MCF 10A (cell line): ENCODE measurements around the gene ALOX12B. TPM values are rescaled to one million over a fixed set of nuclear protein-coding genes. Genes with fewer than 3 reads are reported as not detected.
A peak's percentile ranks its signal among the peaks of the same experiment; 100 is the strongest.

Experiments used
- BruUV-seq: library from RNA; stranded (reverse); fragments of 400-500 nt; replicated peaks from 2 replicates; lab custom pipeline; 2021; lab: Mats Ljungman, UMichigan
- CTCF ChIA-PET: fragments of 300-600 bp; sonication (Branson Sonifier 250); formaldehyde crosslinking; extraction: SDS; loops from one replicate; lab custom pipeline; 2021; ENCODE audit warnings: antibody characterized with exemption, inconsistent platforms; lab: Yijun Ruan, JAX
- POLR2A ChIA-PET: fragments of 300-600, 350-650 bp; sonication (Branson Sonifier 250); formaldehyde crosslinking; extraction: SDS; loops from one replicate; lab custom pipeline; 2020; ENCODE audit warnings: antibody characterized with exemption, inconsistent platforms; lab: Yijun Ruan, JAX
- DNase-seq: peaks from one replicate; pipeline ENCODE4 v3.0.0-alpha.2; 2018; ENCODE audit not compliant: unreplicated experiment
- H3K27ac Mint-ChIP-seq: one replicate; pipeline ENCODE4 v1.8.0; 2022; ENCODE audit warnings: mild to moderate bottlenecking, low read depth, mixed read lengths; ENCODE audit not compliant: unreplicated experiment
- H3K27me3 Mint-ChIP-seq: one replicate; pipeline ENCODE4 v1.8.0; 2022; ENCODE audit warnings: mixed read lengths; ENCODE audit not compliant: insufficient read depth, unreplicated experiment
- H3K36me3 Mint-ChIP-seq: one replicate; pipeline ENCODE4 v1.8.0; 2022; ENCODE audit warnings: mild to moderate bottlenecking, moderate library complexity, mixed read lengths; ENCODE audit not compliant: insufficient read depth, unreplicated experiment
- H3K4me1 Mint-ChIP-seq: one replicate; pipeline ENCODE4 v1.8.0; 2022; ENCODE audit warnings: mixed read lengths; ENCODE audit not compliant: insufficient read depth, unreplicated experiment
- H3K4me3 Mint-ChIP-seq: one replicate; pipeline ENCODE4 v1.8.0; 2022; ENCODE audit warnings: mild to moderate bottlenecking, moderate library complexity, mixed read lengths; ENCODE audit not compliant: unreplicated experiment
- H3K9me3 Mint-ChIP-seq: one replicate; pipeline ENCODE4 v1.8.0; 2022; ENCODE audit warnings: mixed read lengths; ENCODE audit not compliant: unreplicated experiment
- CTCF ChIP-seq: fragments of 200-600 bp; IDR thresholded peaks from one replicate; pipeline ENCODE4 v1.8.0; 2022; ENCODE audit warnings: antibody characterized with exemption, mild to moderate bottlenecking; ENCODE audit not compliant: unreplicated experiment
- intact Hi-C: fragments of 100-400 bp; cut with micrococcal nuclease; formaldehyde crosslinking; loops from 2 replicates; pipeline ENCODE4 v1.14.1; 2022
- total RNA-seq: library from RNA; stranded (reverse); gene quantifications from 2 replicates; pipeline ENCODE4 v1.2.3, GENCODE V29; 2022

Gene ALOX12B
- total RNA-seq, 1 experiment from 2014 or later, result 1.3 TPM

DNA sequence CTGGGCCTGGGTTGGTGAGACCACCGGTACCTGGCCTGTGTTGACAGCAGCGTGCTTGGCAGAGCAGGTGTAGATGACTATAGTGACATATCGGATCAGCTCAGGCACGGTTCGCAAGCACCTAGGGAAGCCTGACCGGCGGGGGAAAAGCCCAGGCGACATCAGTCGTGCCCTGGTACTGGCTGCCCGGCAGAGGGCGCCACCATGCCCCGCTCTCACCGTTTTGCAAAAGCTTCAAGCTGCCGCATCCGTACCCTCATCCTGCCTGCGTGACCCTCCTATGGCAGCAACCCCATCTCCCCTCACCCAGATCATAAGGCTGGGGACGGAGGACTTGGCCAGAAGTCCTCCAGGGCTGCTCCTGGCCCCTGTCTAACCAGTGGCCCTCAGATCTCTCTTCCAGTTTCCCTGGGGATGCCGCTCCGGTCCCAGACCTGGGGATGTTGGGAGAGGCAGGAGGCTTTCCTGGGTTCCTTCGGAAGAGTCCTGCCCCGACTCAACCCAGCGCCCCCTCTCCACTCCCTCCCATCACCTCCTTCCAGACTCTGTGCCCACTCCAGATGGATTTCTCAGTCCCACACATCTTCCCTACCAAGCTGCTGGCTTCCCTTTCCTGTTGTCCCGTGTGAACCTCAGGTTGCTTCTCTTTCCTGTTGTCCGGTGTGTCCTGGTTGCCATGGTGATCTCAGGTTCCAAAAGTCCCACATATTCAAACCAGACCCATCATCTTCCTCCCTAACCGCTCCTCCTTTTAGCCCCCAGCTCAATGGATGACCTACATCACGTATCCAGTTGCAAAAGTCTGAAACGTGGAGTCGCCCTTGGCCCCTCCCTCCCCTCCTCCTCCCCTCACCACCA is 13.7 kb downstream of the ALOX12B start:
- Mint-ChIP-seq H3K36me3 (no peaks in the 10 kb centered on the region), H3K27me3 (peaks cover 23% of the 10 kb centered on the region), H3K9me3 (no peaks in the 10 kb centered on the region), H3K4me3 (peak overlapping the region; percentile 52), H3K27ac (no peak overlapping the region), H3K4me1 (peaks cover 19% of the 10 kb centered on the region)
- peak; percentile 94 for TF ChIP-seq CTCF
- no TSS peak for BruUV-seq
- POLR2A ChIA-PET, result interaction anchor here (0.5 to 3.2 kb wide), 11 partner anchors 13 to 387 kb away, joined by 3 to 21 read pairs (median 3); partner anchors contain the start of genes ALOX12B, ALOXE3, RANGRF and TP53
- peak; percentile 69 for DNase-seq
- CTCF ChIA-PET, result interaction anchor here (0.6 to 9.2 kb wide), 25 partner anchors 9 to 372 kb away, joined by 3 to 209 read pairs (median 3); partner anchors contain the start of genes ALOXE3 and NAA38
- intact Hi-C loops, result loop anchor here (2.0 to 5.0 kb wide), 2 partner anchors 45 to 713 kb away; partner anchors contain the start of gene ALOXE3

- Mint-ChIP-seq H3K4me1 (peaks cover 21% of the 10 kb centered on the region), H3K4me3 (peak overlapping the region; percentile 52), H3K27ac (no peak overlapping the region), H3K36me3 (no peaks in the 10 kb centered on the region), H3K9me3 (no peaks in the 10 kb centered on the region), H3K27me3 (peaks cover 23% of the 10 kb centered on the region)
- DNase-seq, result no peak
- no TSS peak for BruUV-seq
- intact Hi-C loops, result loop anchor here (2.0 to 5.0 kb wide), 2 partner anchors 46 to 714 kb away; partner anchors contain the start of gene ALOXE3
- no peak for TF ChIP-seq CTCF
- POLR2A ChIA-PET, result interaction anchor here (0.5 to 3.2 kb wide), 5 partner anchors 12 to 215 kb away, joined by 3 to 21 read pairs (median 8); partner anchors contain the start of genes ALOXE3 and RANGRF
- CTCF ChIA-PET, result interaction anchor here (0.6 to 9.2 kb wide), 15 partner anchors 8 to 249 kb away, joined by 3 to 209 read pairs (median 3); partner anchors contain the start of genes ALOXE3 and NAA38
Observed at GRCh38 chr17:8072729-8073461, 14.6 kb downstream of the ALOX12B start.

DNA sequence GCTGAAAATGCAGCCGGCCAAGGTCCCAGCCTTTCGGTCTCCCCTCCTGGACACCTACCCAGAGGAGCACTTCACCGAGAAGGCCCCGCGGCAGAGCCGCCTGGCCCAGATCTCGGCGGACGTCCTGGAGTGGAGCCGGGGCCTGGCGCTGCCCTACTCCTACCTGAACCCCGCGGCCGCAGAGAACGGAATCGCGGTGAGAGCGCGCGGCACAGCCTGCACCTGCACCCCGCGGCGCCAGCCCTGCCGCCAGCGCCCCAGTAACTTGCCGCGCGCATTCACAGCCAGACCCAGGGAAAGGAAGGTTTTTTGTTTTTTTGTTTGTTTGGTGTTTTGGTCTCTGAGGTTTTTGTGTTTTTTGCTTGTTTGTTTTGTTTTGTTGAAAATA is 15.2 kb downstream of the ALOX12B start:
- Mint-ChIP-seq H3K27ac (no peak overlapping the region), H3K27me3 (peaks cover 23% of the 10 kb centered on the region), H3K4me3 (no peak overlapping the region), H3K36me3 (no peaks in the 10 kb centered on the region), H3K4me1 (peaks cover 21% of the 10 kb centered on the region), H3K9me3 (no peaks in the 10 kb centered on the region)
- no peak for TF ChIP-seq CTCF
- POLR2A ChIA-PET, result no interaction called here
- CTCF ChIA-PET, result interaction anchor here (1.3 to 9.2 kb wide), 4 partner anchors 13 to 45 kb away, joined by 3 to 209 read pairs (median 86); partner anchors contain the start of gene ALOXE3
- no peak for DNase-seq
- intact Hi-C loops, result loop anchor here (2.0 to 5.0 kb wide), 2 partner anchors 46 to 715 kb away; partner anchors contain the start of gene ALOXE3
- no TSS peak for BruUV-seq
